ENCODE data around the gene KEL.

Gene KEL

GRCh38 chr7:142959202-142959601 lies 3.0 kb downstream of the KEL start:
- DNase-seq (ENCODE audit: extremely low spot score) = no peak
- POLR2A ChIA-PET = no interaction called here
- CTCF ChIA-PET = no interaction called here
- no peak for TF ChIP-seq PKNOX1 (IDR thresholded peaks at IDR 0.05)
- no peak for TF ChIP-seq L3MBTL2 (conservative IDR thresholded peaks at IDR 0.05)
- TF ChIP-seq SUZ12 (IDR thresholded peaks at IDR 0.05) = no peak
- no peak for TF ChIP-seq FOXM1 (IDR thresholded peaks at IDR 0.05; ENCODE audit: borderline replicate concordance)
- TF ChIP-seq LEF1 (IDR thresholded peaks at IDR 0.05; ENCODE audit: borderline replicate concordance) = no peak
- no peak for TF ChIP-seq ZNF384 (IDR thresholded peaks at IDR 0.05)
- TF ChIP-seq FOXA1 (IDR thresholded peaks at IDR 0.05) = no peak
- TF ChIP-seq SP1 (IDR thresholded peaks at IDR 0.05) = no peak
- TF ChIP-seq NFRKB (IDR thresholded peaks at IDR 0.05) = no peak
- no peak for TF ChIP-seq TARDBP (IDR thresholded peaks at IDR 0.05)
- TF ChIP-seq FOXK2 (IDR thresholded peaks at IDR 0.05) = no peak
- no peak for TF ChIP-seq BHLHE40 (IDR thresholded peaks at IDR 0.05; ENCODE audit: borderline replicate concordance)

GRCh38 chr7:142957723-142958122 lies 4.4 kb downstream of the KEL start:
- CTCF ChIA-PET = no interaction called here
- TF ChIP-seq ZNF384 (IDR thresholded peaks at IDR 0.05) (no peak), SUZ12 (IDR thresholded peaks at IDR 0.05) (no peak), CTBP1 (IDR thresholded peaks at IDR 0.05; ENCODE audit: borderline replicate concordance) (no peak), L3MBTL2 (conservative IDR thresholded peaks at IDR 0.05) (no peak), PKNOX1 (IDR thresholded peaks at IDR 0.05) (no peak), ELF4 (IDR thresholded peaks at IDR 0.05) (no peak), FOXK2 (IDR thresholded peaks at IDR 0.05) (no peak), LEF1 (IDR thresholded peaks at IDR 0.05; ENCODE audit: borderline replicate concordance) (no peak), HDGF (IDR thresholded peaks at IDR 0.05; ENCODE audit: borderline replicate concordance) (no peak), BHLHE40 (IDR thresholded peaks at IDR 0.05; ENCODE audit: borderline replicate concordance) (no peak), TARDBP (IDR thresholded peaks at IDR 0.05) (no peak), FOXA1 (IDR thresholded peaks at IDR 0.05) (no peak), ARNT (IDR thresholded peaks at IDR 0.05) (no peak), SP1 (IDR thresholded peaks at IDR 0.05) (no peak), NFRKB (IDR thresholded peaks at IDR 0.05) (no peak), FOXM1 (IDR thresholded peaks at IDR 0.05; ENCODE audit: borderline replicate concordance) (no peak)
- DNase-seq (ENCODE audit: extremely low spot score) = no peak
- POLR2A ChIA-PET = no interaction called here

GRCh38 chr7:142956951-142957623 lies 5.1 kb downstream of the KEL start:
- TF ChIP-seq NFRKB (IDR thresholded peaks at IDR 0.05) (no peak), PKNOX1 (IDR thresholded peaks at IDR 0.05) (no peak), ARNT (IDR thresholded peaks at IDR 0.05) (no peak), FOXA1 (IDR thresholded peaks at IDR 0.05) (no peak), SUZ12 (IDR thresholded peaks at IDR 0.05) (no peak), BHLHE40 (IDR thresholded peaks at IDR 0.05; ENCODE audit: borderline replicate concordance) (no peak), SP1 (IDR thresholded peaks at IDR 0.05) (no peak), TARDBP (IDR thresholded peaks at IDR 0.05) (no peak), ELF4 (IDR thresholded peaks at IDR 0.05) (no peak)
- no peak for DNase-seq (ENCODE audit: extremely low spot score)
- ChIA-PET CTCF (no interaction called here), POLR2A (no interaction called here)

GRCh38 chr7:142954680-142955268 lies 7.4 kb downstream of the KEL start:
- POLR2A ChIA-PET = no interaction called here
- no peak for DNase-seq (ENCODE audit: extremely low spot score)
- CTCF ChIA-PET = interaction anchor here (0.6 kb wide), 1 partner anchor 13 kb away, joined by 3 read pairs; no protein-coding TSS in a partner anchor
- no peak for TF ChIP-seq TARDBP (IDR thresholded peaks at IDR 0.05)
- no peak for TF ChIP-seq SP1 (IDR thresholded peaks at IDR 0.05)
- no peak for TF ChIP-seq PKNOX1 (IDR thresholded peaks at IDR 0.05)
- TF ChIP-seq FOXM1 (IDR thresholded peaks at IDR 0.05; ENCODE audit: borderline replicate concordance) = no peak
- no peak for TF ChIP-seq NFRKB (IDR thresholded peaks at IDR 0.05)
- TF ChIP-seq FOXK2 (IDR thresholded peaks at IDR 0.05) = no peak

- POLR2A ChIA-PET = no interaction called here
- TF ChIP-seq NFRKB (IDR thresholded peaks at IDR 0.05) (no peak), TARDBP (IDR thresholded peaks at IDR 0.05) (no peak), FOXA1 (IDR thresholded peaks at IDR 0.05) (no peak), SP1 (IDR thresholded peaks at IDR 0.05) (no peak), FOXK2 (IDR thresholded peaks at IDR 0.05) (no peak), CTBP1 (IDR thresholded peaks at IDR 0.05; ENCODE audit: borderline replicate concordance) (no peak), SUZ12 (IDR thresholded peaks at IDR 0.05) (no peak), ARNT (IDR thresholded peaks at IDR 0.05) (no peak), FOXM1 (IDR thresholded peaks at IDR 0.05; ENCODE audit: borderline replicate concordance) (no peak), HDGF (IDR thresholded peaks at IDR 0.05; ENCODE audit: borderline replicate concordance) (no peak), PKNOX1 (IDR thresholded peaks at IDR 0.05) (no peak), BHLHE40 (IDR thresholded peaks at IDR 0.05; ENCODE audit: borderline replicate concordance) (no peak), LEF1 (IDR thresholded peaks at IDR 0.05; ENCODE audit: borderline replicate concordance) (no peak), L3MBTL2 (conservative IDR thresholded peaks at IDR 0.05) (no peak), ELF4 (IDR thresholded peaks at IDR 0.05) (no peak), ZNF384 (IDR thresholded peaks at IDR 0.05) (no peak)
- CTCF ChIA-PET = no interaction called here
- DNase-seq (ENCODE audit: extremely low spot score) = no peak
These were observed 11.9 kb downstream of the KEL start for GRCh38 chr7:142950235-142950634.
